NCI-H2196 (cell line): ENCODE data around the gene STK36.

ENCODE experiments used
- DNase-seq: peaks from one replicate; lab custom pipeline; 2025; ENCODE audit not compliant: unreplicated experiment; lab: John Stamatoyannopoulos, UW

Gene STK36

GRCh38 chr2:218671654-218672566, at the start of gene STK36, which contains the start of gene RNF25:
TSS of gene STK36 (plus strand) at chr2:218672086. CDS start at chr2:218672830, 744 bp downstream.
TSS of gene RNF25 (minus strand) at chr2:218672002. CDS start at chr2:218671970, 32 bp downstream.
- peak; percentile 88 for DNase-seq

GRCh38 chr2:218622606-218623365, 49.1 kb upstream of the STK36 start:
- DNase-seq = no peak

GRCh38 chr2:218623366-218623705, 48.5 kb upstream of the STK36 start:
- no peak for DNase-seq

- no peak for DNase-seq
These were observed 45.5 kb upstream of the STK36 start for GRCh38 chr2:218626369-218626768.

GRCh38 chr2:218627939-218628338, 43.9 kb upstream of the STK36 start:
- no peak for DNase-seq

GRCh38 chr2:218631837-218632236, 40.0 kb upstream of the STK36 start:
- DNase-seq = no peak

GRCh38 chr2:218635719-218636118, 36.2 kb upstream of the STK36 start:
- DNase-seq = no peak

GRCh38 chr2:218638372-218638771, 33.5 kb upstream of the STK36 start:
- DNase-seq = no peak

- no peak for DNase-seq
These were observed 29.7 kb upstream of the STK36 start for GRCh38 chr2:218642121-218642656.

- DNase-seq = no peak
These were observed 29.1 kb upstream of the STK36 start for GRCh38 chr2:218642786-218643185.

GRCh38 chr2:218643751-218644310, 28.1 kb upstream of the STK36 start:
- DNase-seq = no peak

GRCh38 chr2:218644721-218645120, 27.2 kb upstream of the STK36 start:
- no peak for DNase-seq

- no peak for DNase-seq
These were observed 26.8 kb upstream of the STK36 start for GRCh38 chr2:218645126-218645525.

- peak; percentile 68 for DNase-seq
These were observed 23.6 kb upstream of the STK36 start for GRCh38 chr2:218648088-218648786.

GRCh38 chr2:218648787-218649100, 23.1 kb upstream of the STK36 start:
- DNase-seq = no peak

GRCh38 chr2:218655751-218656150, 16.1 kb upstream of the STK36 start:
- no peak for DNase-seq

GRCh38 chr2:218658671-218659257, 13.1 kb upstream of the STK36 start:
- DNase-seq = peak; percentile 47

- peak; percentile 91 for DNase-seq
These were observed 12.5 kb upstream of the STK36 start, which contains the start of the genes BCS1L and ZNF142 for GRCh38 chr2:218659258-218659987. TSS of gene BCS1L (plus strand) at chr2:218659683. CDS start at chr2:218660988, 1,305 bp downstream. TSS of gene ZNF142 (minus strand) at chr2:218659623. CDS start at chr2:218656429, 3,194 bp downstream.

- no peak for DNase-seq
These were observed 11.9 kb upstream of the STK36 start for GRCh38 chr2:218659988-218660358.

- no peak for DNase-seq
These were observed 9.5 kb upstream of the STK36 start for GRCh38 chr2:218662377-218662776.
